ENCODE data around the gene IL13. TPM values are rescaled to one million over a fixed set of nuclear protein-coding genes. Genes with fewer than 3 reads are reported as not detected.

Gene IL13
- total RNA-seq, 1 experiment from 2014 or later: not detected

- Histone ChIP-seq H3K9me3 (ENCODE audit: control insufficient read depth, low read depth, low read length) (no peaks in the 10 kb centered on the region), H3K14ac (ENCODE audit: insufficient read depth, low read length) (no peak overlapping the region), H4K8ac (replicated peaks; ENCODE audit: insufficient read length, low read depth, low read length) (no peak overlapping the region), H2AK5ac (ENCODE audit: insufficient read length, low read length) (no peak overlapping the region), H2BK120ac (ENCODE audit: low read depth, low read length, poor library complexity, severe bottlenecking) (no peak overlapping the region), H2BK12ac (ENCODE audit: insufficient read length, low read depth, low read length) (no peak overlapping the region), H3K79me2 (ENCODE audit: insufficient read depth, low read length) (no peaks in the 10 kb centered on the region), H2BK20ac (ENCODE audit: low read depth, low read length, poor library complexity, severe bottlenecking) (no peak overlapping the region), H3K27me3 (ENCODE audit: insufficient read depth, low read length) (no peaks in the 10 kb centered on the region), H3K56ac (ENCODE audit: insufficient read length, low read depth, low read length) (no peak overlapping the region), H3K4me2 (ENCODE audit: insufficient read depth, insufficient read length, low read length) (no peak overlapping the region), H4K20me1 (ENCODE audit: control insufficient read depth, insufficient read depth, insufficient read length) (no peaks in the 10 kb centered on the region), H2BK15ac (ENCODE audit: low read depth, low read length) (no peak overlapping the region), H2AFZ (ENCODE audit: low read length) (no peak overlapping the region), H3K79me1 (ENCODE audit: insufficient read depth, low read depth, low read length, poor library complexity, severe bottlenecking) (no peaks in the 10 kb centered on the region), H3K18ac (ENCODE audit: insufficient read length, low read depth, low read length) (no peak overlapping the region), H3T11ph (ENCODE audit: low read length) (no peak overlapping the region), H3K9ac (ENCODE audit: extremely low read depth, insufficient read length, low read length) (no peak overlapping the region), H3K4me1 (ENCODE audit: insufficient read depth, low read length) (no peaks in the 10 kb centered on the region), H3K4ac (ENCODE audit: low read depth, low read length) (no peak overlapping the region), H3K27ac (ENCODE audit: insufficient read length, low read depth, low read length) (no peak overlapping the region), H2BK5ac (ENCODE audit: insufficient read length, low read length) (no peak overlapping the region), H3K23ac (ENCODE audit: insufficient read length, low read depth, low read length) (no peak overlapping the region), H4K5ac (ENCODE audit: insufficient read length, low read depth, low read length) (no peak overlapping the region), H4K91ac (ENCODE audit: insufficient read length, low read depth, low read length) (no peak overlapping the region), H3K23me2 (ENCODE audit: insufficient read length, low read depth, low read length, poor library complexity, severe bottlenecking) (no peaks in the 10 kb centered on the region)
- TF ChIP-seq CTCF (conservative IDR thresholded peaks at IDR 0.05): no peak
- Mint-ChIP-seq H3K36me3 (ENCODE audit: insufficient read depth in 1 of 3, low read depth in 3 of 3) (peaks cover 0 to 7% (median 0%) of the 10 kb centered on the region in 3 experiments; a peak in 3 of 7 replicates), H3K27ac (no peak overlapping the region; a peak in 2 of 7 replicates), H3K4me3 (no peak overlapping the region), H3K27me3 (ENCODE audit: low read depth) (peaks cover 2% of the 10 kb centered on the region), H3K4me1 (peaks cover 27 to 37% of the 10 kb centered on the region in 2 experiments), H3K9me3 (peaks cover 0 to 7% of the 10 kb centered on the region in 2 experiments; a peak in 3 of 5 replicates)
- no CpG with 5 or more reads among the region's 16 CpGs for WGBS (ENCODE audit: extremely low coverage, insufficient read length, low lambda C conversion rate)
- no peak for DNase-seq
These were observed 8.5 kb downstream of the IL13 start for GRCh38 chr5:132666310-132667123.

Measured in H9 (cell line).